HFF-Myc (cell line): Measurements from ENCODE around the gene PABPC3.

Experiments used
- DNase-seq: peaks from one replicate; pipeline ENCODE4 v3.0.0-alpha.2; 2011; ENCODE audit warnings: low read depth; ENCODE audit errors: extremely low read depth
- H3K4me3 ChIP-seq: replicated peaks from 2 replicates; pipeline ENCODE4 v1.5.1; 2011; ENCODE audit warnings: low read depth, mild to moderate bottlenecking, control low read depth, low read length
- TF ChIP-seq, protein P1 (sequence below): IDR thresholded peaks from 2 replicates; pipeline ENCODE4 v1.5.1; 2012; ENCODE audit warnings: mild to moderate bottlenecking, low read depth, low read length, control low read depth; ENCODE audit errors: missing control alignments

The PABPC3 gene

DNA sequence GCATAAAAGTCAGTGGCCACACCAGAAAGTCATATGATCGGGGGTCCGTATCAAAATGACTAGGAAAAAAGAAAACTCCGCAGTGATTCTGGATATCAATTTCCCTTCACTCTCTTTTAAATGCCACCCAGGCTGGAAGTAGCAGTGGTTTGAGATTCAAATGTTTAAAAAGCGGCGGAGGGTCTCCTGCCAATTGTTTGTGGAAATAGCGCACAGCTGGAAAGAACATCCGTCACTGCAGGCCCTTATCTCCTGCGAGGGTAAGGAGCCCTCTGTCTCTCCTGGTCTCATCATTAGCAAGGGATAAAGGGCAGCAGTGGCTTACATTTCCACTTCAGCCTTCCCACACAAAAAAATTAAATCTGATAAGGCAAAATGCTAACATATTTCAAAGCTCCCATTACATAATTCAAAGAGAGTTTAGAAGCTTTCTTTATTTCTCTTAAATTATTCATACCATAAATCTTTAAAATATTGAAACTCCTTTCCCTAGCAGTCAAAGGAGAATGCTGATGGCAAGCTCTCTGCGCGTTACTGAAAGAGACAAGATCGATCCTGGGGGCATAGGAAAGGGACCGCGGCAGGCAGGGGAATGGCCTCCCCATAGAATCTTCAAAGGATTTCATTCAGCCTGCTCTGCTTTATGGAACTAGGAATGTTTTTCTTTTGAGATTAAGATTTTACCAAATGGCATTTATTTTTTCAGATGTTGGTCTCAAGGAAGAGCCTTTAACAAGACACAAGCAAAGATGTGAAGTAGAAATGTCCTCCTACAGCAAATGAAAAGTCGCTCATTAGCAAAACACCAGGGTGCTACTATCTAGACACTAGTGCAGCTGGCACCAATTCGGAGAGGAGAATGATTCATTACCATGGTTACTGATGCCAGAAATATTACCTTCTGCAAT, 41.2 kb downstream of the PABPC3 start:
- no peak overlapping the region for H3K4me3 ChIP-seq
- DNase-seq = no peak
- TF ChIP-seq, protein P1, sequence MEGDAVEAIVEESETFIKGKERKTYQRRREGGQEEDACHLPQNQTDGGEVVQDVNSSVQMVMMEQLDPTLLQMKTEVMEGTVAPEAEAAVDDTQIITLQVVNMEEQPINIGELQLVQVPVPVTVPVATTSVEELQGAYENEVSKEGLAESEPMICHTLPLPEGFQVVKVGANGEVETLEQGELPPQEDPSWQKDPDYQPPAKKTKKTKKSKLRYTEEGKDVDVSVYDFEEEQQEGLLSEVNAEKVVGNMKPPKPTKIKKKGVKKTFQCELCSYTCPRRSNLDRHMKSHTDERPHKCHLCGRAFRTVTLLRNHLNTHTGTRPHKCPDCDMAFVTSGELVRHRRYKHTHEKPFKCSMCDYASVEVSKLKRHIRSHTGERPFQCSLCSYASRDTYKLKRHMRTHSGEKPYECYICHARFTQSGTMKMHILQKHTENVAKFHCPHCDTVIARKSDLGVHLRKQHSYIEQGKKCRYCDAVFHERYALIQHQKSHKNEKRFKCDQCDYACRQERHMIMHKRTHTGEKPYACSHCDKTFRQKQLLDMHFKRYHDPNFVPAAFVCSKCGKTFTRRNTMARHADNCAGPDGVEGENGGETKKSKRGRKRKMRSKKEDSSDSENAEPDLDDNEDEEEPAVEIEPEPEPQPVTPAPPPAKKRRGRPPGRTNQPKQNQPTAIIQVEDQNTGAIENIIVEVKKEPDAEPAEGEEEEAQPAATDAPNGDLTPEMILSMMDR = no peak

DNA sequence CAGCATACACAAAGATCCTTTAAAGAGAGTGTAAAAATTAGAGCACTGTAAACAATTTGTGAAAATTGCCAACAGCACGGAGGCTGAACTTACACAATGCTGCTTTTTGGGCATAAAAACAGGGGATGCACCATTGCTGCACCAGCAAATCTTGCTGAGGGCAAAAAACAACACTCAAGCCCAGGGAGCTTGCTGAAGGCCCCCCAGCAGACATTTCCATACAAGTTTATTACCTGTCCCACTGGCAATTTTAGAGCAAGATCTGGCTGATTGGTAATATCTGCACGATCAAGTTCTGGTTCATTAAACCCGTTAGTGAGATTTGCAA, 41.8 kb downstream of the PABPC3 start:
- DNase-seq = no peak
- H3K4me3 ChIP-seq = no peak overlapping the region
- TF ChIP-seq, protein P1 = no peak

DNA sequence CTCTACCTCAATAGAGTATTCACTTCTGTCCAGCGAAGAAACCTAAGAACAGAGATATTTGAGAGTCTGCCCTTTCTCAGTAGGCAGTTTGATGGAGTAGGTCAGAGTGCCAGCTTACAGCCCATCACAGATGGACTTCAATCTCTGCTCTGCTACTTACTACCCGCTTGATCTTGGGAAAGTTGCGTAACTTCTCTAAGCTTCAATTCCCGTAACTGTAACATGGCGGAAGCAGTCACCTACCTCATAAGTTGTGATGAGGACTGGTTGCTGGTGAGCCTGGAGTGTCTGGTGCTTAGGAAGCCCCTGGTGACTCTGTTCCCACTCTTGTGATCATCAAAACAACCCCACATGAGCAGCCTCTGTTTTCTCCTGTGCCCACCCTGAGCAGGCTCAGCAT, 45.1 kb downstream of the PABPC3 start:
- TF ChIP-seq, protein P1 = no peak
- H3K4me3 ChIP-seq = no peak overlapping the region
- DNase-seq = no peak

GRCh38 chr13:25143706-25144105, 47.8 kb downstream of the PABPC3 start:
- DNase-seq = no peak
- TF ChIP-seq, protein P1 = no peak
- no peak overlapping the region for H3K4me3 ChIP-seq

- TF ChIP-seq, protein P1 = no peak
- no peak for DNase-seq
- no peak overlapping the region for H3K4me3 ChIP-seq
Observed at GRCh38 chr13:25147638-25148401, 51.9 kb downstream of the PABPC3 start.

GRCh38 chr13:25148402-25148771, 52.5 kb downstream of the PABPC3 start:
- no peak for DNase-seq
- TF ChIP-seq, protein P1 = no peak
- no peak overlapping the region for H3K4me3 ChIP-seq
